ENCODE measurements around the gene EGFR. TPM values are rescaled to one million over a fixed set of nuclear protein-coding genes. Genes with fewer than 3 reads are reported as not detected.

The EGFR gene
- total RNA-seq, 1 experiment from 2014 or later: 448 TPM

DNA sequence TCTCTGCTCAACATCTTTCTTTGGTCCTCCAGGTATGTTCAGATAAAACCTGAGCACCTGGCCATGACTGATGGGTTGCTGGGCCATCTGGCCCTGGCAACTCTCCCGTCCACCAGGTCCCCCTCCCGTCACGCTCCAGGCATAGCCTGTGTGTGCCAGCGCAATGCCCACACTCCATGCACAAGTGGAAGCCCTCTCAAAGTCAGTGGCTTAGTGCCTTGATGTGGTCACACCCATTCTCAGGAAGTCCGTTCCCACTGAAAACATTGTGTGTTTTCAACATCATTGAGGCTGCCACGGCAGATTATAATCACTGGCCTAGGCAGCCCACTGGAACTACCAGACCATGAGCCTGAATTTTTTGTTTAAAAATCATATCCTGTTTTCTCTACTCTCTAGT, 175.7 kb downstream of the EGFR start:
- intact Hi-C loops (cut with micrococcal nuclease): no loop called here
- peaks cover 3% of the 10 kb centered on the region for H3K4me1 Mint-ChIP-seq (ENCODE audit: insufficient read depth, unreplicated experiment)
- DNase-seq (ENCODE audit: unreplicated experiment): no peak
- POLR2A ChIA-PET: interaction anchor here (0.7 kb wide), 1 partner anchor 170 kb away, joined by 3 read pairs; no protein-coding TSS in a partner anchor
- H3K27me3 Mint-ChIP-seq (ENCODE audit: insufficient read depth, unreplicated experiment): no peaks in the 10 kb centered on the region
- CTCF ChIA-PET: interaction anchor here (0.6 kb wide), 2 partner anchors 49 to 1925 kb away, joined by 3 to 5 read pairs; no protein-coding TSS in a partner anchor
- H3K9me3 Mint-ChIP-seq (ENCODE audit: unreplicated experiment): no peaks in the 10 kb centered on the region
- H3K4me3 Mint-ChIP-seq (ENCODE audit: unreplicated experiment): no peak overlapping the region
- H3K36me3 Mint-ChIP-seq (ENCODE audit: insufficient read depth, unreplicated experiment): peaks cover 100% of the 10 kb centered on the region
- BruUV-seq (replicated peaks): no TSS peak
- no peak overlapping the region for H3K27ac Mint-ChIP-seq (ENCODE audit: low read depth, unreplicated experiment)
- TF ChIP-seq, protein P1, sequence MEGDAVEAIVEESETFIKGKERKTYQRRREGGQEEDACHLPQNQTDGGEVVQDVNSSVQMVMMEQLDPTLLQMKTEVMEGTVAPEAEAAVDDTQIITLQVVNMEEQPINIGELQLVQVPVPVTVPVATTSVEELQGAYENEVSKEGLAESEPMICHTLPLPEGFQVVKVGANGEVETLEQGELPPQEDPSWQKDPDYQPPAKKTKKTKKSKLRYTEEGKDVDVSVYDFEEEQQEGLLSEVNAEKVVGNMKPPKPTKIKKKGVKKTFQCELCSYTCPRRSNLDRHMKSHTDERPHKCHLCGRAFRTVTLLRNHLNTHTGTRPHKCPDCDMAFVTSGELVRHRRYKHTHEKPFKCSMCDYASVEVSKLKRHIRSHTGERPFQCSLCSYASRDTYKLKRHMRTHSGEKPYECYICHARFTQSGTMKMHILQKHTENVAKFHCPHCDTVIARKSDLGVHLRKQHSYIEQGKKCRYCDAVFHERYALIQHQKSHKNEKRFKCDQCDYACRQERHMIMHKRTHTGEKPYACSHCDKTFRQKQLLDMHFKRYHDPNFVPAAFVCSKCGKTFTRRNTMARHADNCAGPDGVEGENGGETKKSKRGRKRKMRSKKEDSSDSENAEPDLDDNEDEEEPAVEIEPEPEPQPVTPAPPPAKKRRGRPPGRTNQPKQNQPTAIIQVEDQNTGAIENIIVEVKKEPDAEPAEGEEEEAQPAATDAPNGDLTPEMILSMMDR (IDR thresholded peaks at IDR 0.05; ENCODE audit: unreplicated experiment): no peak

DNA sequence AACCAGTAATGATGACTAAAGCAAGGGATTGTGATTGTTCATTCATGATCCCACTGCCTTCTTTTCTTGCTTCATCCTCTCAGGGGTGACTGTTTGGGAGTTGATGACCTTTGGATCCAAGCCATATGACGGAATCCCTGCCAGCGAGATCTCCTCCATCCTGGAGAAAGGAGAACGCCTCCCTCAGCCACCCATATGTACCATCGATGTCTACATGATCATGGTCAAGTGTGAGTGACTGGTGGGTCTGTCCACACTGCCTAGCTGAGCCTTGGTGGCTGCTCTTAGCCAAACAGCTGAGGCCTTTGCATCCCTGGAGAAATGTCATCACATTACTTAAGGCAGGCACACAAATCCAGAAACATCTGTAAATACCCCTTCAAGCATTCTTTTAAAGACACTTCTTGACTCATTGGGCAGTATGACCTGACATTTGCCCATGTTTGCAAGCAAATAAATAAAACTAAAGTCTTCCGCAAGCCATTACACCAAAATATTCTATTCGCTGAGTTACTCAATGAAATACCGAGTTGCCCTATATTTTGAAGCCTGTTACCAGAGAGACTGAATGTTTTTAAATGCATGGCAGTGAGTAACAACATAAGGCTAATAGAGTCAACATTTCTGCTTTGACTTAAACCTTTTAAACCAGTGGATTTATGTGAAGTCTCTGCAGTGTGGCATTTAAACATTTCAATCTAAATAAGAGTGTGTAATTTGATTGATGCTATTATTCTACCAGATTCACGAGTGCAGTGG, 180.0 kb downstream of the EGFR start:
- ChIA-PET POLR2A (no interaction called here), CTCF (no interaction called here)
- TF ChIP-seq, protein P1 (IDR thresholded peaks at IDR 0.05; ENCODE audit: unreplicated experiment): no peak
- Mint-ChIP-seq H3K4me3 (ENCODE audit: unreplicated experiment) (no peak overlapping the region), H3K36me3 (ENCODE audit: insufficient read depth, unreplicated experiment) (peaks cover 69% of the 10 kb centered on the region), H3K27ac (ENCODE audit: low read depth, unreplicated experiment) (no peak overlapping the region), H3K4me1 (ENCODE audit: insufficient read depth, unreplicated experiment) (no peaks in the 10 kb centered on the region), H3K9me3 (ENCODE audit: unreplicated experiment) (no peaks in the 10 kb centered on the region), H3K27me3 (ENCODE audit: insufficient read depth, unreplicated experiment) (no peaks in the 10 kb centered on the region)
- DNase-seq (ENCODE audit: unreplicated experiment): no peak
- no TSS peak for BruUV-seq (replicated peaks)
- intact Hi-C loops (cut with micrococcal nuclease): no loop called here

DNA sequence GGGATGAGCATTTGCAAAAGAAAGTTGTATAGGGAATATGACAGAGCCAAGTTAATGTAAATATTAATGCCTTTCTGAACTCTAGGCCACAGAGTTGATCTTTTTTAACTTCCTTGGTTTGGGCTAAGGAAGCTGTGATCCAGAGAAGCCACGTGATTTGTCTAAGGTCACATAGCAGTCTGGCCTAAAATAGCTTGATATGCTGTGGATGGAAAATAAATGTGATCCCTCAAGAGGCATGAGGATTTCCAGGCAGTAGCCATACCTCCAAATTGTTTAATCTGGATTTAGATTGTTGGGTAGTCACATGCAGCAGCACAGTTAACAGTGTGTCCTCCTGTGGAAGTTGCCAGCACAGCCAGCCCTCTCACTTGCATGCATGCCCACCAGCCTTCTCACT, 180.6 kb downstream of the EGFR start:
- no peak for DNase-seq (ENCODE audit: unreplicated experiment)
- no peak overlapping the region for H3K27ac Mint-ChIP-seq (ENCODE audit: low read depth, unreplicated experiment)
- no peaks in the 10 kb centered on the region for H3K4me1 Mint-ChIP-seq (ENCODE audit: insufficient read depth, unreplicated experiment)
- no peaks in the 10 kb centered on the region for H3K9me3 Mint-ChIP-seq (ENCODE audit: unreplicated experiment)
- ChIA-PET CTCF (interaction anchor here (2.2 kb wide), 1 partner anchor 56 kb away, joined by 9 read pairs; no protein-coding TSS in a partner anchor), POLR2A (no interaction called here)
- H3K27me3 Mint-ChIP-seq (ENCODE audit: insufficient read depth, unreplicated experiment): no peaks in the 10 kb centered on the region
- H3K36me3 Mint-ChIP-seq (ENCODE audit: insufficient read depth, unreplicated experiment): peaks cover 63% of the 10 kb centered on the region
- no peak overlapping the region for H3K4me3 Mint-ChIP-seq (ENCODE audit: unreplicated experiment)
- BruUV-seq (replicated peaks): no TSS peak
- TF ChIP-seq, protein P1 (IDR thresholded peaks at IDR 0.05; ENCODE audit: unreplicated experiment): no peak
- intact Hi-C loops (cut with micrococcal nuclease): no loop called here

DNA sequence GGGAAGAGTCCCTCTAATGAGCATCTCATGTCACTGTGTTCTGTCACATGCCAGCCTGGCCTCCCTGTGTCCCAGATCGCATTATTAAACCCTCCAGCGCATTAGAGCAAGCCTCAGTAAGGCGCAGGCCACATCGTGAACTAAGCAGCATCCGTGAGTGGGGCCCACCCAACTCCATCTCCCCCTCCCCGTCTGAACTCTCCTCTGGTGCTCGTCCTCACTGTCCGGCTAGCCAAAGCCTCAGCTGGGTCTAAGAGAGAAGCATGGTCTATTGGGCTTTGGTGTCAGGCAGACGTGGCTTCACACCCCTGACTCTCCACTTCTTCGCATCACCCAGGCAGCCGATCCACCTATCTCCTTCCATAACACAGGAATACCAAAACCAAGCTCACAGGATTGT, 181.6 kb downstream of the EGFR start:
- Mint-ChIP-seq H3K27me3 (ENCODE audit: insufficient read depth, unreplicated experiment) (no peaks in the 10 kb centered on the region), H3K27ac (ENCODE audit: low read depth, unreplicated experiment) (no peak overlapping the region), H3K36me3 (ENCODE audit: insufficient read depth, unreplicated experiment) (peaks cover 53% of the 10 kb centered on the region), H3K4me3 (ENCODE audit: unreplicated experiment) (no peak overlapping the region), H3K4me1 (ENCODE audit: insufficient read depth, unreplicated experiment) (no peaks in the 10 kb centered on the region), H3K9me3 (ENCODE audit: unreplicated experiment) (no peaks in the 10 kb centered on the region)
- no peak for DNase-seq (ENCODE audit: unreplicated experiment)
- no TSS peak for BruUV-seq (replicated peaks)
- POLR2A ChIA-PET: interaction anchor here (1.4 kb wide), 1 partner anchor 10 kb away, joined by 4 read pairs; no protein-coding TSS in a partner anchor
- CTCF ChIA-PET: interaction anchor here (2.2 kb wide), 1 partner anchor 55 kb away, joined by 9 read pairs; no protein-coding TSS in a partner anchor
- intact Hi-C loops (cut with micrococcal nuclease): no loop called here
- TF ChIP-seq, protein P1 (IDR thresholded peaks at IDR 0.05; ENCODE audit: unreplicated experiment): no peak
